Testis (tissue), 3 donors: ENCODE measurements around the gene HNRNPL. TPM values are rescaled to one million over a fixed set of nuclear protein-coding genes. Genes with fewer than 3 reads are reported as not detected.
"Not testable (repeated sequence)": the region's sequence is repeated elsewhere in the genome, so short reads cannot be mapped to it uniquely, and the experiment has no call there.

Experiments
- DNase-seq: peaks from one replicate; pipeline ENCODE4 v3.0.0-alpha.2; 2019
- H3K27ac ChIP-seq, 2 donors: fragments of 200-600 bp; sonication (generic); one replicate each; pipeline ENCODE4 v1.5.1; 2019
- H3K27me3 ChIP-seq: fragments of 200-600 bp; sonication (generic); one replicate; pipeline ENCODE4 v1.5.1; 2019
- H3K36me3 ChIP-seq: fragments of 200-600 bp; sonication (generic); one replicate; pipeline ENCODE4 v1.5.1; 2017; ENCODE audit warnings: low read depth; ENCODE audit errors: missing control alignments
- H3K4me1 ChIP-seq: fragments of 200-600 bp; sonication (generic); one replicate; pipeline ENCODE4 v1.5.1; 2019
- H3K4me3 ChIP-seq, 2 donors: fragments of 200-600 bp; sonication (generic); one replicate each; pipeline ENCODE4 v1.5.1; 2017 to 2019
- H3K9me3 ChIP-seq: fragments of 200-600 bp; sonication (generic); one replicate; pipeline ENCODE4 v1.5.1; 2017
- CTCF ChIP-seq, 3 experiments: fragments of 450-650 bp in 2 of 3; fragments of 200-600 bp in 1 of 3; sonication (generic) in 1 of 3; IDR thresholded peaks; one replicate each; pipeline ENCODE4 v1.5.1; 2016 to 2019; ENCODE audit warnings: antibody characterized with exemption in 3 of 3, mild to moderate bottlenecking in 2 of 3, moderate library complexity in 1 of 3
- POLR2A ChIP-seq: fragments of 450-650 bp; IDR thresholded peaks from one replicate; pipeline ENCODE4 v1.6.1; 2017; ENCODE audit warnings: antibody characterized with exemption, mild to moderate bottlenecking, moderate library complexity
- WGBS, 2 donors: methylation state at CpG; one replicate each; pipeline ENCODE4 v1.1.5; 2018; 5-methylcytosine and 5-hydroxymethylcytosine counted together
- intact Hi-C: fragments of 100-400 bp; cut with DNase I; formaldehyde crosslinking; loops from one replicate; pipeline ENCODE4 v1.15.1; 2023; ENCODE audit warnings: low total_unique reads
- polyA plus RNA-seq: library from polyadenylated mRNA; stranded (reverse); fragments of 350-450 nt; fragmentation: Illumina TruSeq; extraction: RNeasy Lipid Tissue Mini Kit (QIAGEN cat#74804); gene quantifications from one replicate; pipeline ENCODE4 v1.2.3, GENCODE V29; 2014; ENCODE audit warnings: low read depth, low replicate concordance; ENCODE audit not compliant: insufficient read depth
- total RNA-seq, 2 donors: library from RNA; depleted of rRNA; stranded (reverse); fragments of >200 nt; gene quantifications; one replicate each; pipeline ENCODE4 v1.2.3, GENCODE V29; 2016

Gene HNRNPL
- total and polyA plus RNA-seq, 3 donors from 2014 or later: 216 to 307 (median 249) TPM

- Histone ChIP-seq H3K4me1 (peaks cover 4% of the 10 kb centered on the region), H3K36me3 (no peaks in the 10 kb centered on the region), H3K27ac (no peak overlapping the region), H3K4me3 (no peak overlapping the region), H3K9me3 (no peaks in the 10 kb centered on the region), H3K27me3 (no peaks in the 10 kb centered on the region)
- no peak for DNase-seq
- 58% methylated on average over 10 of the region's 10 CpGs for WGBS, 2 donors
- intact Hi-C loops: no loop called here
- no peak for TF ChIP-seq POLR2A
- TF ChIP-seq CTCF (IDR thresholded peaks at IDR 0.05): no peak
These were observed 12.7 kb upstream of the HNRNPL start for GRCh38 chr19:38862321-38863059.

GRCh38 chr19:38861368-38861767 is 11.6 kb upstream of the HNRNPL start:
- Histone ChIP-seq H3K9me3 (no peaks in the 10 kb centered on the region), H3K27ac (no peak overlapping the region), H3K4me1 (peaks cover 4% of the 10 kb centered on the region), H3K36me3 (no peaks in the 10 kb centered on the region), H3K27me3 (no peaks in the 10 kb centered on the region), H3K4me3 (no peak overlapping the region)
- TF ChIP-seq CTCF (IDR thresholded peaks at IDR 0.05) (no peak), POLR2A (no peak)
- intact Hi-C loops: no loop called here
- WGBS, 2 donors: 92 to 94% methylated on average over 3 of the region's 3 CpGs
- DNase-seq: no peak

- H3K36me3 ChIP-seq, intact Hi-C loops, H3K27me3 ChIP-seq, DNase-seq, H3K9me3 ChIP-seq, H3K4me3 ChIP-seq, H3K27ac ChIP-seq, H3K4me1 ChIP-seq: not testable (repeated sequence)
- WGBS, 2 donors: 48 to 61% methylated on average over 21 of the region's 21 CpGs
These were observed 9.9 kb upstream of the HNRNPL start for GRCh38 chr19:38859631-38860204.

GRCh38 chr19:38856813-38857212 is 7.0 kb upstream of the HNRNPL start:
- Histone ChIP-seq H3K4me1 (peaks cover 10% of the 10 kb centered on the region), H3K36me3 (no peaks in the 10 kb centered on the region), H3K9me3 (no peaks in the 10 kb centered on the region), H3K4me3 (no peak overlapping the region), H3K27ac (no peak overlapping the region), H3K27me3 (no peaks in the 10 kb centered on the region)
- 65 to 71% methylated on average over 3 of the region's 3 CpGs for WGBS, 2 donors
- DNase-seq: no peak
- TF ChIP-seq POLR2A: no peak
- intact Hi-C loops: no loop called here

GRCh38 chr19:38855751-38856150 is 6.0 kb upstream of the HNRNPL start:
- intact Hi-C loops: not testable (repeated sequence)
- 72% methylated on average over 31 of the region's 37 CpGs; no CpG with 5 or more reads in 1 of the 2 donors for WGBS, 2 donors
- peak overlapping the region; percentile 26 to 36 for H3K4me3 ChIP-seq

GRCh38 chr19:38854961-38855360 is 5.2 kb upstream of the HNRNPL start:
- DNase-seq, H3K27me3 ChIP-seq, H3K36me3 ChIP-seq, intact Hi-C loops, H3K27ac ChIP-seq, H3K4me3 ChIP-seq, H3K9me3 ChIP-seq: not testable (repeated sequence)
- peaks cover 14% of the 10 kb centered on the region for H3K4me1 ChIP-seq
- 59 to 67% methylated on average over 3 of the region's 3 CpGs for WGBS, 2 donors

More at GRCh38 chr19:38855751-38856150, 6.0 kb upstream of the HNRNPL start:
- H3K36me3 ChIP-seq, H3K9me3 ChIP-seq, H3K27ac ChIP-seq, DNase-seq, H3K27me3 ChIP-seq: not testable (repeated sequence)
- peaks cover 15% of the 10 kb centered on the region for H3K4me1 ChIP-seq
